ENCODE data around the gene RSPO1. TPM values are rescaled to one million over a fixed set of nuclear protein-coding genes. Genes with fewer than 3 reads are reported as not detected.
"Not testable (repeated sequence)": the region's sequence is repeated elsewhere in the genome, so short reads cannot be mapped to it uniquely, and the experiment has no call there.

RSPO1 gene, protein sequence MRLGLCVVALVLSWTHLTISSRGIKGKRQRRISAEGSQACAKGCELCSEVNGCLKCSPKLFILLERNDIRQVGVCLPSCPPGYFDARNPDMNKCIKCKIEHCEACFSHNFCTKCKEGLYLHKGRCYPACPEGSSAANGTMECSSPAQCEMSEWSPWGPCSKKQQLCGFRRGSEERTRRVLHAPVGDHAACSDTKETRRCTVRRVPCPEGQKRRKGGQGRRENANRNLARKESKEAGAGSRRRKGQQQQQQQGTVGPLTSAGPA
- 0.71 and 1.1 TPM in 2 replicates for total RNA-seq
- polyA plus RNA-seq, result 0.11 and 1.0 TPM in 2 replicates

- Histone ChIP-seq H3K4me1 (ENCODE audit: low read depth) (no peaks in the 10 kb centered on the region), H3K27ac (no peak within 1 kb of the TSS), H3K27me3 (peaks cover 100% of the 10 kb centered on the region), H3K4me3 (peak within 1 kb of the TSS; percentile 13), H3K36me3 (no peaks in the 10 kb centered on the region), H3K9me3 (ENCODE audit: low read depth) (no peaks in the 10 kb centered on the region)
- no peak for TF ChIP-seq CTCF (IDR thresholded peaks at IDR 0.05; ENCODE audit: low read depth, low read length)
- peak; percentile 23 to 50 for DNase-seq (ENCODE audit: low read depth in 1 of 2, low spot score in 1 of 2)
Observed at GRCh38 chr1:37634244-37634991, at the start of gene RSPO1. RSPO1 (minus strand) TSS chr1:37634892; CDS start chr1:37629661, 5,231 bp downstream.

DNA sequence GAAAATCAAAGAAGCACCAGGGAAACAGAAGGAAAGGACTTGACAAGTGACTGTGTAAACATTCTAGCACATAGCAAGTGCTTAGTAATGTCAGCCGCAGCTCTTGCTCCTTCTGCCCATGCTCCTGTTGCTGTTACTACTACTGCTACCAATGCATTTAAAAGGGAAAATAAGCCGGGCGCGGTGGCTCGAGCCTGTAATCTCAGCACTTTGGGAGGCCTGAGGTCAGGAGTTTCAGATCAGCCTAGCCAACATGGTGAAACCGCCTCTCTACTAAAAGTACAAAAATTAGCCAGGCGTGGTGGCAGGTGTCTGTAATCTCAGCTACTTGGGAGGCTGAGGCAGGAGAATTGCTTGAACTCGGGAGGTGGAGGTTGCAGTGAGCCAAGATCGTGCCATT lies 49.5 kb upstream of the RSPO1 start:
- not testable (repeated sequence) for H3K27ac ChIP-seq; H3K4me1 ChIP-seq (ENCODE audit: low read depth); H3K9me3 ChIP-seq (ENCODE audit: low read depth); H3K4me3 ChIP-seq; DNase-seq (ENCODE audit: low read depth in 1 of 2, low spot score in 1 of 2); H3K27me3 ChIP-seq
- H3K36me3 ChIP-seq, result peaks cover 28% of the 10 kb centered on the region

- no peaks in the 10 kb centered on the region for H3K9me3 ChIP-seq (ENCODE audit: low read depth)
- H3K27ac ChIP-seq, result no peak overlapping the region
- peak; percentile 75 to 76 for DNase-seq (ENCODE audit: low read depth in 1 of 2, low spot score in 1 of 2)
- H3K27me3 ChIP-seq, result peaks cover 7% of the 10 kb centered on the region
- no peaks in the 10 kb centered on the region for H3K4me1 ChIP-seq (ENCODE audit: low read depth)
- peaks cover 28% of the 10 kb centered on the region for H3K36me3 ChIP-seq
- peak; percentile 80 for TF ChIP-seq CTCF (IDR thresholded peaks at IDR 0.05; ENCODE audit: low read depth, low read length)
- H3K4me3 ChIP-seq, result no peak overlapping the region
Observed at GRCh38 chr1:37682334-37682987, 47.8 kb upstream of the RSPO1 start.

GRCh38 chr1:37680933-37681332 lies 46.2 kb upstream of the RSPO1 start:
- Histone ChIP-seq H3K36me3 (peaks cover 21% of the 10 kb centered on the region), H3K27ac (no peak overlapping the region), H3K4me1 (ENCODE audit: low read depth) (peaks cover 3% of the 10 kb centered on the region), H3K27me3 (peaks cover 7% of the 10 kb centered on the region), H3K9me3 (ENCODE audit: low read depth) (no peaks in the 10 kb centered on the region), H3K4me3 (no peak overlapping the region)
- TF ChIP-seq CTCF (IDR thresholded peaks at IDR 0.05; ENCODE audit: low read depth, low read length), result no peak
- no peak for DNase-seq (ENCODE audit: low read depth in 1 of 2, low spot score in 1 of 2)

- DNase-seq (ENCODE audit: low read depth in 1 of 2, low spot score in 1 of 2), result no peak
- H3K27ac ChIP-seq, result no peak overlapping the region
- no peak overlapping the region for H3K4me3 ChIP-seq
- no peaks in the 10 kb centered on the region for H3K36me3 ChIP-seq
- peaks cover 8% of the 10 kb centered on the region for H3K4me1 ChIP-seq (ENCODE audit: low read depth)
- peaks cover 10% of the 10 kb centered on the region for H3K27me3 ChIP-seq
- no peak for TF ChIP-seq CTCF (IDR thresholded peaks at IDR 0.05; ENCODE audit: low read depth, low read length)
- H3K9me3 ChIP-seq (ENCODE audit: low read depth), result no peaks in the 10 kb centered on the region
Observed at GRCh38 chr1:37677808-37678207, 43.1 kb upstream of the RSPO1 start.

- H3K4me1 ChIP-seq (ENCODE audit: low read depth), result peaks cover 8% of the 10 kb centered on the region
- no peak for DNase-seq (ENCODE audit: low read depth in 1 of 2, low spot score in 1 of 2)
- TF ChIP-seq CTCF (IDR thresholded peaks at IDR 0.05; ENCODE audit: low read depth, low read length), result no peak
- no peak overlapping the region for H3K4me3 ChIP-seq
- H3K9me3 ChIP-seq (ENCODE audit: low read depth), result no peaks in the 10 kb centered on the region
- no peaks in the 10 kb centered on the region for H3K36me3 ChIP-seq
- no peak overlapping the region for H3K27ac ChIP-seq
- peaks cover 17% of the 10 kb centered on the region for H3K27me3 ChIP-seq
Observed at GRCh38 chr1:37677143-37677439, 42.4 kb upstream of the RSPO1 start.

Data from cardiac muscle cell (in vitro differentiated cells and primary cell).